Eye (tissue), 1 donor: Measurements from ENCODE around the gene MYL9.

Source experiments
- DNase-seq: peaks from one replicate; pipeline ENCODE4 v3.0.0-alpha.2; 2015

MYL9 gene

DNA sequence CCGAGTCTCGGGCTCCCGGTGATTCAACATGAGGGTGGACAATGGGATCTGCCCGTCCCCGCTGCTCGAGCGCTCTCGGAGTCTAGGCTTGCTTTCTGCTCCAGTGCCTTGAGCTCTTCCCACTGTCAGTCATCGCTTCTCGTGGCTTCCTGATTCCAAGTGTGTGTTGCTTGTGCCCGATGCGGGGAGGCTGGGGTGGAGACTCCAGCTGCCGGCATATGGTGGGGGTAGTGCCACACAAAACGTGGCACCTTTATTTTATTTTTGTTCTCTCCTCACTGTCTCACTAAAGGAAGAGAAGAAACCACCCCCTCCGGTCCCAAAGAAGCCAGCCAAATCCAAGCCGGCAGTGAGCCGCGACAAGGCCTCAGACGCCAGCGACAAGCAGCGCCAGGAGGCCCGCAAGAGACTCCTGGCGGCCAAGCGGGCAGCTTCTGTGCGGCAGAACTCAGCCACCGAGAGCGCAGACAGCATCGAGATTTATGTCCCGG lies 14.8 kb upstream of the MYL9 start:
- peak; percentile 53 for DNase-seq

DNA sequence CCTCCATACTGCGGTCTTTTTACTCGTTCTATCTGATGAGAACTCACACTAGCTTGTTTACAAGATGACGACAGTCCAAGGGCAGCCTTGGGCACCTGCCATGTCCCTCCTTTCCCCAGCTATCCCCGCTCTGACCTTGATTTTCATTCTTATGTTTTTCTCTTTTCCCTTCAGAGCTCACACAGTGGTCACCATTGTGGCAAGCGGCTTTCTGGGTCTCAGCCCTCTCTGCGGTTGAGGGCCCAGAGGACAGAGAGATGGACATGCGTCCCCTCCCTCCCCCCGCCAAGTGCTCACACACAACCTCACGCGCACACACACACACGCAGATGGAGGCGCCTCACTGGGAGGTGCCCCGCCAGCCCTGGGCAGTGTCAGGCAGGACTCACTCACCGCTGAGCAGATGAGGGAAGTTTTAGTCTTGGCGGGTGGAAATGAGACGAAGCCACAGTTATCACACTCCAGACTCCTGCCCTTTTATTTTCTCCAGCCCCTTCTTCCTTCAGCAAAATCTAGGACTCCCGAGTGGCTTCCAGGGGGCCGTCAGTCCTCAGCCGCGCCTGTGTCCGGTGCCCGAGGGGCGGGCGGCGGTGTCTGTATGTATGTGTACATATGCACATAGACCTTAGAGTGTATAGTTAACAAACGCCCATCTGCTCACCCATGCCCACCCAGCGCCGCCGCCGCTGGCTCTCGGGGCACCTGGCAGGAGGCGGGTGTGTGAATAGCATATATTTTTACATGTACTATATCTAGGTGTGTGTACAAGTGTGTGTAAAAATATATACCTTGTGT lies 13.8 kb upstream of the MYL9 start:
- DNase-seq, result no peak

DNA sequence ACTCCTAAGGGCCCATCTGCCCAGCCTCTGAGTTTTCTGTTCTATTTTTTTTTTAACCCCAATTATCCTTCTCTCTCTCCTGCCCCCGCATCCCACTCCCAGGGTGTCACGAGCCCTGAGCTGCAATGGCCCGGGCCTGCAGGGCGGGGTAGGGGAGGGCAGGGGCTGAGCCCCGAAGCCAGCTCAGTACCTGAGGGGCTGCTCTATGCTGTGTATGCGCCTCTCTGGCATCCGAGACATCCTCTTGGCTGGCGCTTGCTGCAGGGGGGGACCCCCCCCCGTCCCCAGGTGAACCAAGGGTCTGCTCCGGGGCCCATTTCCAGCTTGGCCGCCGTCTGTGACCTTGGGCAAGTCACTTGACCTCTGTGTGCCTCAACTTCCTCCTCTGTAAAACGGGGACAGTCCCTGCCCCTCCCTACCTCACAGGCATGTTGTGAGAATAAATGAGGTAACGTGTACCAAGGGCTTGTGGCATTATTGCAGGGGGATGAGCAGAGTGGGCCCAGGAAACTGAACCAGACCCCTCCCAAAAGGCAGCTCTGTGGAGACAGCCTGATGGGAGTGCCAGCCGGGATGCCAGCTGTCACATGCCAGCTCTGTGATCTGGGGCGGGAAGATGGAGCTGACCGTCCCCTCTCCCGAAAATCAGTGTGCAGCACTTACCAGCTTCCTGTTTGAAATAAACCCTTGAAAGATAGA lies 13.0 kb upstream of the MYL9 start:
- no peak for DNase-seq

DNA sequence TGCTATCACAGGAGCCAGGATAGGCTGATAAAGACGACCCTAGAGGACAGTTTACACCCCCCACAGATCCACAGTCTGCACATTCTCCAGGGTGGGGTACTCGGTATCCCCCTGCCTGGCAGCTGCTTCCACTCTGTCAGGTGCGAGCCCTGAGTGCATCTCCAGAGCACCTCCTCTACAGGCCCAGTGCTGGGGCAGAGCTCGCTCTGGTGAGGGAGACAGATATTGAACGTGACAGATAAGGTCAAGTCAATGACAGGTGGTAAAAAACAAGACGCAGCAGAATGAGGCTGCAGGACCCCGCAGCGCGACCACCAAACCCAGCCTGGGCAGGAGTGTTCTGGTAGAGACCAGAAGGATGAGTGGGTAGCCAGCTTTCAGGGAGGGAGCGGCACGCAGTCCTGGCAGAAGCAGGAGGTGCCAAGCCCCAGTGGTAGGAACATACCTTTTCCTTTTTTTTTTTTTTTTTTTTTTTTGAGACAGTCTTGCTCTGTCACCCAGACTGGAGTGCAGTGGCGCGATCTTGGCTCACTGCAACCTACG lies 12.4 kb upstream of the MYL9 start:
- peak; percentile 60 for DNase-seq

DNA sequence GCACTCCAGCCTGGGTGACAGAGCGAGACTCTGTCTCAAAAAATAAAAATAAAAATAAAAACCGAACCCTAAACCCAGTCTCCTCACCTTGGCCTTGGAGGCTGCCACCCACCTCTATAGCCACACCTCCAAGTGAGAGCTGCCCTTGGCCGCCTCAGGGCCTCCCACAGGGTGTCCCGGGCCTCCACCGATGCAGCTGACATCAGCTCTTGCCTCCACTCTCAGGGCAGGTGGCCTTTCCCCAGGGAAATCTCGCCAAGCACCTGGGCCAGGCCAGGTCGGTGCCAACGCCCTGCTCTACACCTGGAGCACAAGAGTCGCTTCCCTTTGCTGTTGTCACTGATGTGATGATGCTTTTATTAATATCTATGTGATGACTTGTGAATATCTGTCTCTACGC lies 8.9 kb upstream of the MYL9 start:
- no peak for DNase-seq

DNA sequence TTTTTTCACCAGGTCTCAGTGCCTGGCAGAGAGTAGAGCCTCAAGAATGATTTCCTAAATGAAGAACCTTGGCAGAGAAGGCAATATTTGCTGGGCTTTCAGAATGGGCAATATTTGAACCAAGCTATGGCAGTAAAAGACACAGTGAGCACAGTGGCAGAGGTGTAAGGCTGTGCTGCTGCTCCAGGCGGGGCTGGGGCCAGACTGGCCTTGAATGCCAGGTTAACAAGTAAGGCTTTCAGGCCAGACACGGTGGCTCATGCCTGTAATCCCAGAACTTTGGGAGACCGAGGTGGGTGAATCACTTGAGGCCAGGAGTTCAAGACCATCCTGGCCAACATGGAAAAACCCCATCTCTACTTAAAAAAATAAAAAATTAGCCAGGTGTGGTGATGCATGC lies 8.5 kb upstream of the MYL9 start:
- DNase-seq, result no peak

DNA sequence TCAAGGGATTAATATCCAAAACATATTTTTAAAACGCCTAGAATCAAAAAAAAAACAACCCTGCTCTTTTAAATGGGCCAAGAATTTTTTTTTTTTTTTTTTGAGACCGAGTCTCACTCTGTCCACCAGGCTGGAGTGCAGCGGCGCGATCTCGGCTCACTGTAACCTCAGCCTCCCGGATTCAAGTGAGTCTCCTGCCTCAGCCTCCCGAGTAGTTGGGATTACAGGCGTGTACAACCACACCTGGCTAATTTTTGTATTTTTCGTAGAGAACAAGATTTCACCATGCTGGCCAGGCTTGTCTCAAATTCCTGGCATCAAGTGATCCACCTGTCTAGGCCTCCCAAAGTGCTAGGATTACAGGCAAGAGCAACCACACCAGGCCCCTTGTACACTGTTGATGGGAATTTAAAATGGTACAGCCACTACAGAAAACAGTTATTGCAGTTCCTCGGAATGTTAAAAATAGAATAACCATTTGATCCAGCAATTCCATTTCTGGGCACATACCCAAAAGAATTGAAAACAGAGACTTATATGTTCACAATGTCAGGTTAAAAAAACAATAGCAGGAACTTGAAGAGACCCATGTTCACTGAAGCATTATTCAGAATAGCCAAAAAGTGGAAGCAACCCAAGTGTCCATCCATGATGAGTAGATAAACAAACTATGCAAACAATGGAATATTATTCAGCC lies 3.1 kb upstream of the MYL9 start:
- DNase-seq, result no peak

DNA sequence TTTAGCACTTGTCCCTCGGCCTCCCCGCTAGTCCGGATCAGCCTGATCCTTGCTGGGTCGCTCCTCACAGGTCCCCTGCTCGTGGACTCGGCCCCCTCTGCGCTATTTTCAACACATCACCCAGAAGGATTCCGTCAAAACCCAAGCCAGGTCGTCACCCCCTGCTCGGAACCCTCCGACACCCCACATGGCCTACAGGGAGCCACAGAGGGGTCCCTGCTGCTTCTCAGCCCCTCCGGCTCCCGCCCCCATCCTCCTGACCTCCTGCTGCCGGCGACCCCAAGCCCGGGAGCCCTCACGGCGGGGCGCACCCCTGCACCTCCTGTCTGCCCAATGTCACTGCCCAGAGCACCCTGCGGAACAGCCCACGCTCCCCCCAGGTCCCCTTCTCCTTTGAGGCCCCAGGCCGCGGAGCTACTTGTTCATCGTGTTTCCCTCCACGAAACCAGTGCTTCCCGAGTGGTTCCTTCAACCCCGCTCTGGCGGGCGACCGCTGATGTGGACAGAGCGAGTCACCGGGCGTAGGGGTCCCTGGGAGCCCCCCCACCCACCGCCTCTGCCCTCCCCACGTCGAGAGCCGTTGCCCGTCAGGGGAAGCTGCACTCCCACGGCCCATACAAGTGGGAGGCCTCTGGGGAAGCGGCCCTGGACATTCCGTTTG lies 638 bp upstream of the MYL9 start:
- no peak for DNase-seq

DNA sequence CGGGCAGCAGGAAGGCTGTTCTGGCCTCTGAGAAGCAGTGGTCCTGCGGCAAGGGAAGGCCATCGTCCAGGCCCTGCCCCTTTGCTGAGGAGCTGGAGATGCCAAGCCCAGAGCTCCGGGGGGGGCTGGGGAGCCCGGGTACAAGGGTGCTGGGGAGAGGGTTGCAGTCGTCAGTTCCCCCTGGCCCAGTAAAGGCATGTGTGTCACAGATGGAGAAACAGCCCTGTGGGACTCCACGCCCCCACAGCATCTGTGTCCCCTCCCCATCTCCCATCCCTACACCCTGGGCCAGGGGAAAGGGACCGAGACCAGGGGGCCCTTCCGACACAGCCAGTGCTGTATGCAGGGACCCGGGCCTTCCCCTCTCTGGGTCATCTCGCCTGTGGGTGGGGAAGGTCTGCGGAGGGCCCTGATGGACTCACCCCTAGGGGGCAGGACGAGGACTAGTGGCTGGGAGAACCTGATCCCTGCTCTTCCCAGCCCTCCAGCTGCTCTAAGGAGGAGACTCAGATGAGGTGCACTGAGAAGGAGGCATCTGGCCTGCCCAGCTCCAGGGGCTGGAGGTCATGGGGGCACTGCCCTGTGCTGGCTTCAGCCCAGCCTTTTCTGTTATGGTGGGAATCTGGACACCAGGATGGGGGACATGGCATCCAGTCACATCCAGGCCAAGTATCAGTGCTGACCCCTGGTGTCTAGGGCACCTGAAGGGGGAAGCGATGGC lies 609 bp downstream of the MYL9 start:
- DNase-seq, result peak; percentile 65

DNA sequence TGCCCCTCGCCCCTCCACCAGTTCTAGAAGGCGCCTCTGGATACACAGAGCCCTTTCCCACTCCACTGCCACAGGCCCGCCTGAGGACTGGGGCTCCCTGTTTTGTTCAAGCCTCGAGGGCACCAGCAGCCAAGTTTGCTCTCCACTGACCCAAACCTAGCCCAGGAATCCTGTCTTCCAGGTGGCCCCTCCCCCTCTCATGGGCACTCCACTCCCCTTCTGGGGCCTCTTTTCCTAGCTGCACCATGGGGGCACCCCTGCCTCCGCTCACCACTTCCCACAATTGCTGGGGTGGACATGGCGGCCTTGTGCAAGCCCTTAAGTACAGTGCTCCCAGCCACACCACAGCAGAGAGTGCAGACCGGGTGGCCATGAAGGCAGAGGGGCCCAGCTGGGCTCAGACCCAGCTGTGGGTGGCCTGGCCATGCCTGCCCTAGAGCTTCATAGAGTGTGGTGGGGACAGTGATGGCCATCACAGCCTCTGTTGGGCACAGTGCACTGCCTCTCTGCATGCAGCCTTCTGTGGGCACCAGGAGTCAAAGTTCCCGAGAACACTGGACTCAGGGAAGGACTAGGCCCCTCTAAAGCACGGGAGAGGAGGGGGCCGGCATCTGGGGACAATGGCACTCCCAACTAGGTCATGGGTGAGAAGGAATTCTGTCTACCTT lies 1.3 kb downstream of the MYL9 start:
- no peak for DNase-seq

DNA sequence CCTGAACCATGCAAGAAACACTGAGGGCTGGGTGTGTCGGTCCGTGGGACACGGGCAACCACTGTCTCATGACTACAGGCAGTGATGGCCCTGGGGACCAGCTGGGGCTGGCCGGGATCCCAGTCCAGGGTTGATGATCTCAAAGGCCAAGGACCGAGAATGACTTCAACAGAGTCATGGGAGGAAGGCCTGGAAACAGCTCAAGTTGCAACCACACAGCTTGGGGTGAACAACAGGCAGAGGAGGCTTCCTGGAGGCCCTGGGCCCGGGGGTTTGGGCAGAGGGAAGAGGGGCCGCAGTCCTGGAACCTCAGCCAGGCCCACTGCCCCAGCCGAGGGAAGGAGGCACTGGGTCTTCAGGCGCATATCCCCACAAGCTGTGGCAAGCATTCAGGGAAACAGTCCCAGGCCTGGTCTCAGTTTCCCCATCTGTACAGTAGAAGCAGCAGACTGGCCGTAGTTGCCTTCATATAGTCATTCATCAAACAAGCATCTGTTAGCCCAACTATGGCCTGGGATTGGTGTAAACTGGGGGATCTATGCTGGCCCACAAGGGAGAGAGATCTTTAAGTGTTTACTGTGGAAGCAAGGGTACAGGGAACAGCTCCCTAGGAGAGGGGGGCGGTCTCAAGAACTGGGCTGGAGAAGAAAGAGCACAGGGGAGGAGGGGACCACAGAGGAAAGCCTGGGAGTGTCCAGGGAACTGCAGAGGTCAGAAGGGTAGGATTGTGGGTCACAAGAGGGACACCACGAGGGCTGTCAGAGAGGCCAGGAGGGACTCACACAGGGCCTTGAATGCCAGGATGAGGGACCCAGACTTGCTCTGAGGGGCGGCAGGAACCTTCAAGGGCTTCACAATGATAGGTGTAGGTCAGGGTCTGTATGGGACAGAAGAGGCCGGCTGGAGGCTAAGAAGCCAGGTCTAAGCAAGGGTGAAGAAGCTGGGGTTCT lies 2.1 kb downstream of the MYL9 start:
- DNase-seq, result no peak

DNA sequence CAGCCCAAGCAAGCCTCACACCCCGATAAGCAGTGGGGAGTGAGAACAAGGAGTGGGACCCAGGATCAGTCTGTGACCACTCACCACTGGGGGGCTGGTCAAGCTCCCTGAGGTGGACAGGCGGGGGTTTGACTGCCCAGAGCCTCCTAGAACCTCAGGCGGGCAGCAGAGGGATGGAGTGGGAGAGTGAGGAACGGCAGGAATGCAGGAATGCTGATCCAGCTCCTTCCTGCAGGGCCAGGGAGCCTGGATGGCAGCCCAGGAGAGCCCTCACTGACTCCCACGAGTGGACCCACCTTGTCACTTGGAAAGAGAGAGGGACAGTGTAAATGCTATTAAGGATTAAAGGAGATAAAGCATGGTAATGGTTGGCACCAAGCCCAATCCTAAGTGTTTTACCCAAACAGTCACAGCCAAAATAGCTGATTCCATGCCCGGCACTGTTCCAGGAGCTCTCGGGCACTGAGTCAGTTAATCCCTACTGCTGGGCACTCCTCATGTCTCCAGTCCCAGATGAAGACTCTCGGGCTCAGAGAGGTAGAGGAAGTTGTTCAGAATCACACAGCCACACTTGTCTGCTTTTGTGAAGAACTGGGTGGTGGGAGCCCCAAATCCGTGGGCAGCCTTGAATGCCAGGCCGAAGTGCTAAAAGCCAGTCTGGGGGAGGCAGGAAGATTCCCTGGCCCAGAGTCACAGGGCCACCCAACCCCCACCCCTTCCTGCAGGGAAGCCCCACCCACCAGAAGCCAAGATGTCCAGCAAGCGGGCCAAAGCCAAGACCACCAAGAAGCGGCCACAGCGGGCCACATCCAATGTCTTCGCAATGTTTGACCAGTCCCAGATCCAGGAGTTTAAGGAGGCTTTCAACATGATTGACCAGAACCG lies 3.1 kb downstream of the MYL9 start:
- DNase-seq, result no peak

DNA sequence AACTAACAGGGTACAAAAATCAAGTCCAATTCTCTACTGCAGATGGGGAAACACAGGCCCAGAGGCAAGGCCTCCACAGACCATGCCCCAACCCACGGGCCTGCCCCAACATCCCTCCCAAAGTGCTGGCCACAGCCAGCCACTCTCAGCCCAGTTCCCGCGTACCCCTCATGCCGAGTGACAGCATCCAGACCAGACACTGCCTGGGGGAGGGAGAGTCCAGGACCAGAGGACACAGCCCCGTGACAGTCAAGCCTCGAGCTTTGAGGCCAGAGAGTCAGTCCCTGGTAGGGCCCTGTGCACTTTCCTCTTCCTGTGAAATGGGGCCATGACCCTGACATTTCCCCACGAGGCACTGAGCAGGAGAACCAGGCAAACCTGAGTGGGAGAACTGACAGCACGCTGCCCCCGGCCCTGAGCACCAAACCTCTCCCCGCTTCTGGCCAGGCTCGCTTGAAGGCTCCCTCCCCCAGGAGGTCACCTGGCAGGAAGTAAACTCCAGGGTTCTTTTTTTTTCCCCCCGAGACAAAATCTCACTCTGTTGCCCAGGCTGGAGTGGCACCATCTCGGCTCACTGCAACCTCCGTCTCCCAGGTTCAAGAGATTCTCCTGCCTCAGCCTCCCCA lies 4.9 kb downstream of the MYL9 start:
- no peak for DNase-seq

DNA sequence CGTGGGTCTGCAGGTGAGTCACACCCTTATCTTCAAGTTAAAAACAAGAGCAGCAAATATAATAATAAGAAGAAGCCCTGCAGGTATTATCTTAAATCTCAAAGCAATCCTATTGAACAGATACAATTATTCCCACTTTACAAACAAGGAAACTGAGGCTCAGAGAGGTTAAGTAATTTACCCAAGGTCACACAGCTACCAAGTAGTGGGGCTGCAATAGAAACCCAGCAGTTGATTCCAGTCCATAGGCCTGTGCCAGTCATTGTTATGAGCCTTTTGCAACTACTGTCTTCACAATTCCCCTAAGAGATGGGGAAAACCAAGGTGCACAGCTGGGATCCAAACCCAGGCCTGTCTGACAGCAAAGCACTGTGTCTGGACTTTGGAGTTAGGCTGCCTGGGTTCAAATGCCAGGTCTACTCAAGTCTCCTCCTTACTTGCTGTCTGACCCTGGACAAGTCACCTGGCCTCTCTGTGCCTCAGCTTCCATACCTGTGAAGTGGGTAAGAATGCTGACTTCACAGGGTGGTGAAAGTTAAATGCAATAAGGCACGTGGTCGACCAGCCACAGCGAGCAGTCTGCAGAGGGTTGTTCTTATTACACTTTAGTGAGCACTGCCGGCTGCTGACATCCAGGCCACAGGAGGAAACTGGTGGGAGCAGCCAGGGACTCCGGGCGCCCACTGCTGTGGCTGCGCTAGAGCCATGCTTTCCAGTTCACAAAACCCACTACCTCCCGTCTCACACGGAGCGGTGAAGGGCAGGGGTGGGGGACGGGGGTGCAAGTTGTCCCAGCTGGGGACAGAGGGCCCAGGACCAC lies 6.1 kb downstream of the MYL9 start:
- no peak for DNase-seq

DNA sequence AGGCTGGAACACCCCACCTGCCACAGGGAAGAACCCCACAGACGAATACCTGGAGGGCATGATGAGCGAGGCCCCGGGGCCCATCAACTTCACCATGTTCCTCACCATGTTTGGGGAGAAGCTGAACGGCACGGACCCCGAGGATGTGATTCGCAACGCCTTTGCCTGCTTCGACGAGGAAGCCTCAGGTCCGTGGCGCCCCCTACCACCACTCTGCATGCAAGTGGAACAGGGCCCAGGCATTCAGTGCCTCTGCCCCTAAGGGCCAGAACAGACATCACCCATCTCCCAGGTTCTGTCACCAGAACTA lies 6.6 kb downstream of the MYL9 start:
- no peak for DNase-seq

DNA sequence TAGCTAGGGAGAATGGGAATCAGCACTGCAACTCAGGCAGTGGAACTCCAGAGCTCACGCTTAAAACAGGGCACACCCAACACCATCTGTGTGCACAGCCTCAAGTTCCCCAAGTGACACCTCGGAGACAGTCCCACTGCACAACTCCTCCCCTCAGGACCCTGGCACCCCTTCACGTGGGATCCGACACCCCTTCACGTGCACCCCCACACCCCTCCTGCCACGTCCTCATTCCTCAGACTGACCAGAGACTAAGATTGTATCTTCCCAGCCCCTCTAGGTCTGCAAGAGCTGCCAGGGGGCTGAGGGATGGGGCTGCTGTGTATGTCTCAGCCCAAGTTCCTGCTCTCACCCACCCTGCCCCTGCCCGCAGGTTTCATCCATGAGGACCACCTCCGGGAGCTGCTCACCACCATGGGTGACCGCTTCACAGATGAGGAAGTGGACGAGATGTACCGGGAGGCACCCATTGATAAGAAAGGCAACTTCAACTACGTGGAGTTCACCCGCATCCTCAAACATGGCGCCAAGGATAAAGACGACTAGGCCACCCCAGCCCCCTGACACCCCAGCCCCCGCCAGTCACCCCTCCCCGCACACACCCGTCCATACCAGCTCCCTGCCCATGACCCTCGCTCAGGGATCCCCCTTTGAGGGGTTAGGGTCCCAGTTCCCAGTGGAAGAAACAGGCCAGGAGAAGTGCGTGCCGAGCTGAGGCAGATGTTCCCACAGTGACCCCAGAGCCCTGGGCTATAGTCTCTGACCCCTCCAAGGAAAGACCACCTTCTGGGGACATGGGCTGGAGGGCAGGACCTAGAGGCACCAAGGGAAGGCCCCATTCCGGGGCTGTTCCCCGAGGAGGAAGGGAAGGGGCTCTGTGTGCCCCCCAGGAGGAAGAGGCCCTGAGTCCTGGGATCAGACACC lies 7.6 kb downstream of the MYL9 start:
- DNase-seq, result no peak

DNA sequence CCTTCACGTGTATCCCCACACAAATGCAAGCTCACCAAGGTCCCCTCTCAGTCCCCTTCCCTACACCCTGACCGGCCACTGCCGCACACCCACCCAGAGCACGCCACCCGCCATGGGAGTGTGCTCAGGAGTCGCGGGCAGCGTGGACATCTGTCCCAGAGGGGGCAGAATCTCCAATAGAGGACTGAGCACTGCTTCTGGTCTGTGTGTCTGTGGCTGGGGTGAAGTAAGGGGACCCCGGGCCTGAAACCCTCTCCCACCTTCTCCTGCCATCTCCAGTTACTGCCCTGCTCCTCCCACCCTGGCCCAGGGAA lies 8.3 kb downstream of the MYL9 start:
- DNase-seq, result no peak
